CD1c-positive myeloid dendritic cell (primary cell): ENCODE results near the gene ZDHHC13.
A peak's percentile ranks its signal among the peaks of the same experiment; 100 is the strongest.
"Not testable (repeated sequence)": the region's sequence is repeated elsewhere in the genome, so short reads cannot be mapped to it uniquely, and the experiment has no call there.

Source experiments
- DNase-seq: peaks from one replicate; pipeline ENCODE4 v3.0.0-alpha.2; 2016; ENCODE audit errors: extremely low spot score

ZDHHC13 gene

DNA sequence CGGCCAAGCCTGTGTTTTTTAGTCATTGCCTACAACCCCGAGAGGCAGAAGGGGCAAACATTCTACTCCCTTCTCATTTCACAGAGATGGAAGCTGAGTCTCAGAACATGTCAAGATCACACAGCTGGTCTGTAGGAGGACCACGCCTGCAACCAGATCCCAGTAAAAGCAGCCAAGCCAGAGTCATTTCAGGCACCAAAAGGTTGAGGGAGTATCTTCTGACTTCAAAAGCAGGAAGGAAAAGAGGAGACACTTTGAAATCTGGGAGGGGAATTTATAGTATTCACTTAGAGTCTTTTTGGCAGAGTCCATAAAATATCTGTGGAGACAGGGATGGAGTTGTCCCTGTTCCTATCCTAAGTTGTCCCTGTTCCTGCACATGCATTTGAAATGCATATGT lies 17.9 kb upstream of the ZDHHC13 start:
- no peak for DNase-seq

DNA sequence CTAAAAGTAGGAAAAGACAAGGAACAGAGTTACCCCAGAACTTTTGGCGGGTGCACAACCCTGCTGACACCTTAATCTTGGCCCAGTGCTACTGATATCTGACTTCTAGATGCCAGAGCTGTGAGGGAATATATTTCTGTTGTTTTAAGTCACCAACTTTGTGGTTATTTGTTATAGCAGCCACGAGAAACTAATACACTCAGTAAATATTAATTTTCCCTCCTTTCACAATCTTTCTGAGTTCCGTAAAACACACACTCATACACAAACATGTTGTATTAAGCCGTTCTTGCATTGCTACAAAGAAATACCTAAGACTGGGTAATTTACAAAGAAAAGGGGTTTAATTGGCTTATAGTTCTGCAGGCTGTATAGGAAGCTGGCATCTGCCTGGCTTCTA lies 16.1 kb upstream of the ZDHHC13 start:
- DNase-seq: no peak

GRCh38 chr11:19101796-19102520 lies 15.0 kb upstream of the ZDHHC13 start:
- DNase-seq: no peak

GRCh38 chr11:19102521-19102900 lies 14.5 kb upstream of the ZDHHC13 start:
- no peak for DNase-seq

GRCh38 chr11:19105011-19105410 lies 12.0 kb upstream of the ZDHHC13 start:
- DNase-seq: peak; percentile 57

DNA sequence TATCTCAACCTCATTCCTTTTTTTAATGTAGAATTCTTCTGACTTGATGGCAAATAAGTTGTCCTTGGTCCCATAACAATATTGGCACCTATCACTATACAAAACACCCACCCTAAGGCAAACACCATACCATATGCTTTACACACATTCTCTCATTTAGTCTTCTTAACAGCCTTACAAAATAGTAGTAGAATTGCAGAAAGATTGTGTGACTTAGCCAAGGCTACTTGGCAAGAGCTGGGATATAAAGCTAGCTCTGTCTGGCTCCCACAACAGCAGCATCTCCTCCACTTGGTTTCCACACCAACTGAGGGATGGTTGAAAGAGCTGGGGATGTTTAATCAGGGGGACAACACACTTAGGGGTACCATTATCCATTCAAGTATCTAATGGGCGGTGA lies 9.8 kb upstream of the ZDHHC13 start:
- no peak for DNase-seq

- no peak for DNase-seq
Measured at GRCh38 chr11:19110295-19110694, 6.7 kb upstream of the ZDHHC13 start.

DNA sequence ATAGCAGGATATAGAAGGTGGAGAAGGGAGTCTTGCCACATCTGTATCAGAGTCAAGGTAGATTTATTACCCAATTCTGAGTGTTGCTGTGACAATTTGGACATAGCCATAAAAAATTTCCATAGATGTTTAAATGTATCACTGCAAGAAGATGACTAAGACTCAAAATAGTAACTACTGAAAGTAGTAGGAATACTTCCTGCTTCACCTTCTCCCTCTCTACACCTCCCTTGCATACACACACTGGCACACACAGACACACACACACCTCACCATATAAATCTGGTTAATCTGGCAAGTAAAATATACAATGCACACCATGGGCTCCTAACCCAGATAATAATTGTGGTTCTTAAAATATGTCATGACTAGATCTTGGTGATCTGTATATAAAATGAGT lies 5.2 kb upstream of the ZDHHC13 start:
- no peak for DNase-seq

- DNase-seq: peak; percentile 39
Measured at GRCh38 chr11:19116276-19116970, 545 bp upstream of the ZDHHC13 start.

DNA sequence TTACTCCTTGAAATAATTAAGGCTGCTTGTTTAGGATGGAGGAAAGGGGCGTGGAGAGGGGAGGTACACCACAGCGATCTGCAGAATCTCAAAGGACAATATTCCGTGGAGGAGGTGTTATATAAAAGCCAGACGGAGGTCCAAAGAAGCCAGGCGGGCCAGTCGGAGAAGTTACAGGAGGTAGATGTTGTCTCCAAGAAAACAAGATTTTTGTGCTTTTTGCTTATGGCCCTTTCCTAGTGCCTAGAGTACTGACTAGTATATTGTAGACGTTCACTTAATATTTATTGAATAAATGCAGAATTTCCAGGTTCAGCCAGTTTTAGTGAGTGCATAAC lies 761 bp downstream of the ZDHHC13 start:
- DNase-seq: no peak

GRCh38 chr11:19121646-19122045 lies 4.7 kb downstream of the ZDHHC13 start:
- DNase-seq: no peak

- no peak for DNase-seq
Measured at GRCh38 chr11:19122960-19123615, 6.1 kb downstream of the ZDHHC13 start.

GRCh38 chr11:19126562-19127325 lies 9.8 kb downstream of the ZDHHC13 start:
- DNase-seq: not testable (repeated sequence)

DNA sequence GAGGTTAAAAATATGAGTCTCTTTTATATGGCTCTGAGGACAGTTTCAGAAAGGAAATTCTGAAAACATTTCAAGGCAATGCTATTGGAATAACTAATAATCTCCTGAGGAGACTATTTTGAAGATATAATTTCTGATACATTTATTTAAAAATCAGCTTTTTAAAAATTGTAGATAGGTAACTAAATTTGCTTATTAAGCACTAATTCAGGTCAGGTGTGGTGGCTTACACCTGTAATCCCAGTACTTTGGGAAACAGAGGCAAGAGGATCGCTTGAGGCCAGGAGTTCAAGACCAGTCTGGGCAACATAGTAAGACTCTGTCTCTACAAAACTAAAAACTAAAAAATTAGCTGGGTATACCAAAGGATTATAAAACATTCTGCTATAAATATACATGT lies 17.0 kb downstream of the ZDHHC13 start:
- no peak for DNase-seq

DNA sequence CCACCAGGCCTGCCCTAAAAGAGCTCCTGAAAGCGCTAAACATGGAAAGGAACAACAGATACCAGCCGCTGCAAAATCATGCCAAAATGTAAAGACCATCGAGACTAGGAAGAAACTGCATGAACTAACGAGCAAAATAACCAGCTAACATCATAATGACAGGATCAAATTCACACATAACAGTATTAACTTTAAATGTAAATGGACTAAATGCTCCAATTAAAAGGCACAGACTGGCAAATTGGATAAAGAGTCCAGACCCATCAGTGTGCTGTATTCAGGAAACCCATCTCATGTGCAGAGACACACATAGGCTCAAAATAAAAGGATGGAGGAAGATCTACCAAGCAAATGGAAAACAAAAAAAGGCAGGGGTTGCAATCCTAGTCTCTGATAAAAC lies 19.9 kb downstream of the ZDHHC13 start:
- DNase-seq: not testable (repeated sequence)

GRCh38 chr11:19145319-19145718 lies 28.4 kb downstream of the ZDHHC13 start:
- no peak for DNase-seq

DNA sequence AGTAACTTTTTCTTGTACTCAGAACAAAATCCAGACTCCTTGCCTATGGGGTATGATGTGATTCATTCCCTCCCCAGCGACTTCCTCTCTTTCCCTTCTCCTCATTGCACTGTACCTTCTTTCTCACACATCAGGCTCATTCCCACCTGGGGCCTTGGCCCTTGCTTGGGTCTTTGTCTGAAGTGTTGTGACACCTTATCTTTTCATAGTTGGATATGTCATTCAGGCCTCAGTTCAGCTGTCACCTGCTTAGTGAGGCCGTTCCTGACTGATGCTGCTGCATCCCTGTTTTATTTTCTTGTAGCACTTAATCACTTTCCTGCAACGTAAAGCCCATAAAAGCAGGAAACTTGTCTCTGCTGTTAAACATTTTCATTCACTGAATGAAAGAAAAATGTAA lies 39.9 kb downstream of the ZDHHC13 start:
- DNase-seq: no peak

DNA sequence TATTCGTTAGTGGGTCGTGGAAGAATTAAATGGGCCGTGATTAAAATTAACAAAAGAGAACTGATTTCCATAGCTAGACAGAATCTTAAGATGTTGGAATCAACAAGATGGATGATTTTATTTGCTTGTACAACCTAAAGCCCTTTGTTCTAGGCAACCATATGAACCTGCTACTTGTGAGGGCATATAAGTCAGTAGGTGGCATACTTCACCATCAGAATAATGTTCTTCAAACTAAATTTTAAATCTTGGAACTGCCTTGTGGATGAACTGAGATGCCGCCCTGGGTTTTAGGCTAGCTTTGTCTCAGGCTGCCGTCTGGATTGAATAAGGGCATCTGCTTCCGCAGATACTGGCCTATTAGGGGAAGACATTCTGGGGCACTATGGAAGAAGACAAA lies 43.9 kb downstream of the ZDHHC13 start:
- DNase-seq: no peak

GRCh38 chr11:19161651-19162050 lies 44.7 kb downstream of the ZDHHC13 start:
- no peak for DNase-seq

DNA sequence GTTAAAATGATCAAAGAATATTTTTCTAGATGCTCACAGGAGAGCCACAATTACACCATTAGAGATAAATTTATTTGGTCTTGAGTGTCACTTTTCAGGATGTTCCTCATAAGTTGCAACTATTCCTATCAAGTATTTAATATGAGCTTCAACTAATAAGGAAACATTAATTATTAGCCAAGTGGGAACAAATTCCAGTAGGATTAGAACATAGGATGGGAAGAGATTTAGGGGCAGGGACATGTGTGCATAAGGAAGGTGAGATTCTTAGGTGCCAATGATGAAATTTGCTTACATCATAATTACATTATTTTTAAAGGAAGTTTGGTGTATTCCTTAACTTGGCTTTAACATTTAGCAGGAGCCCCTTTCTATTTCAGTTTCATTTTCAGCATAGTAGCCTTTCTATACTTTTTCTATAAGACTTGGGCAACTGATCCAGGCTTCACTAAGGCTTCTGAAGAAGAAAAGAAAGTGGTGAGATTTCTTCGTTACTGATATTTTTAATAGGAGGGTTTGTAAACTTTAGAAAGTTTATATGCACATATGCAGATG lies 46.1 kb downstream of the ZDHHC13 start:
- DNase-seq: no peak

GRCh38 chr11:19163617-19164016 lies 46.6 kb downstream of the ZDHHC13 start:
- DNase-seq: no peak

GRCh38 chr11:19164230-19164855 lies 47.4 kb downstream of the ZDHHC13 start:
- no peak for DNase-seq
